ENCODE data around the gene SYCP1.

GRCh38 chr1:115036814-115037507 is 182.3 kb downstream of the SYCP1 start:
- no peak for TF ChIP-seq CTCF (IDR thresholded peaks at IDR 0.05)
- TF ChIP-seq POLR2A (IDR thresholded peaks at IDR 0.05): no peak
- TF ChIP-seq POLR2AphosphoS5 (IDR thresholded peaks at IDR 0.05): no peak
- TF ChIP-seq EP300 (IDR thresholded peaks at IDR 0.05): no peak

Data from stomach (tissue), 4 donors.